Activated CD8-positive, alpha-beta memory T cell treated with anti-CD3 and anti-CD28 coated beads, Interleukin-2, amount 10 ng/mL, durations not matched to agents 7 days and 5 days (primary cell): ENCODE results near the gene B4GALT3. TPM values are rescaled to one million over a fixed set of nuclear protein-coding genes. Genes with fewer than 3 reads are reported as not detected.

Source experiments
- ATAC-seq: fragments of 150-1000 bp; cut with Tn5 transposase; one replicate; pipeline ENCODE4 v1.10.0; 2021; ENCODE audit warnings: moderate library complexity
- CTCF ChIA-PET: fragments of 350-600 bp; sonication (Branson Sonifier 250); formaldehyde crosslinking; loops from one replicate; lab custom pipeline; 2021; ENCODE audit warnings: antibody characterized with exemption; lab: Charles Lee
- DNase-seq: peaks from one replicate; pipeline ENCODE4 v3.0.0-alpha.2; 2020
- H3K27ac Mint-ChIP-seq: one replicate; pipeline ENCODE4 v1.8.0; 2021; ENCODE audit warnings: mild to moderate bottlenecking, mixed read lengths
- H3K27me3 Mint-ChIP-seq: one replicate; pipeline ENCODE4 v1.8.0; 2021; ENCODE audit warnings: mixed read lengths
- H3K36me3 Mint-ChIP-seq: one replicate; pipeline ENCODE4 v1.8.0; 2021; ENCODE audit warnings: mild to moderate bottlenecking, mixed read lengths
- H3K4me1 Mint-ChIP-seq: one replicate; pipeline ENCODE4 v1.8.0; 2021; ENCODE audit warnings: mixed read lengths
- H3K4me3 Mint-ChIP-seq: one replicate; pipeline ENCODE4 v1.8.0; 2021; ENCODE audit warnings: mild to moderate bottlenecking, moderate library complexity, mixed read lengths
- H3K9me3 Mint-ChIP-seq: one replicate; pipeline ENCODE4 v1.8.0; 2022; ENCODE audit warnings: low read depth, mixed read lengths
- total RNA-seq, 2 experiments: library from RNA; stranded (reverse); gene quantifications; one replicate each; pipeline ENCODE4 v1.2.3, GENCODE V29; 2021

B4GALT3 gene
- total RNA-seq, 2 experiments from 2014 or later = 47.0 to 53.5 TPM

GRCh38 chr1:161175771-161176453 lies 1.4 kb downstream of the B4GALT3 start:
- H3K27me3 Mint-ChIP-seq = no peaks in the 10 kb centered on the region
- no peak for DNase-seq
- ATAC-seq = no peak
- H3K4me3 Mint-ChIP-seq = peak overlapping the region; percentile 99
- CTCF ChIA-PET = interaction anchor here (1.2 to 3.7 kb wide), 3 partner anchors 10 to 137 kb away, joined by 5 to 34 read pairs (median 12); partner anchors contain the start of gene PPOX
- H3K4me1 Mint-ChIP-seq = peaks cover 48% of the 10 kb centered on the region
- no peaks in the 10 kb centered on the region for H3K9me3 Mint-ChIP-seq
- H3K36me3 Mint-ChIP-seq = peaks cover 38% of the 10 kb centered on the region
- H3K27ac Mint-ChIP-seq = peak overlapping the region; percentile 99

DNA sequence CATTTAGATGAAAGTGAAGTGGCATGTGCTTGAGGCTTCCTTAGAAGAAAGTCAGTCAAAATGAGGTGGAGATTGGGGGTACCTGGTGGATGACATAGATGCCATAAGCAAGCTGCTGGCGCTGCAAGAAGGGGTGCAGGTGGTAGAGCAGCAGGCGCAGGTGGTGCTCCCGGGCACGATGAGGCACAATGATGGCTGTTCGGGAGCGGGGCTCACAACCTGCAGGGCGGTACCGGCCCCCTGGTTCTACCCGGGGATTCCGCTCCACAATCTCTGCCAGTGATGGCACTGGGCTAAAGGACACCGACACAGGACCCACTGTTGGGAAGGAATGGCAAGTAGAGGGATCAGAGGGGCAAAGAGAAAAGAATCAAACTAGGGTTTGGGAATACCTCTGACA lies 2.4 kb downstream of the B4GALT3 start:
- Mint-ChIP-seq H3K27me3 (no peaks in the 10 kb centered on the region), H3K27ac (no peak overlapping the region), H3K4me1 (peaks cover 40% of the 10 kb centered on the region), H3K4me3 (no peak overlapping the region), H3K9me3 (no peaks in the 10 kb centered on the region), H3K36me3 (peaks cover 40% of the 10 kb centered on the region)
- DNase-seq = no peak
- no peak for ATAC-seq
- CTCF ChIA-PET = interaction anchor here (1.2 to 3.7 kb wide), 2 partner anchors 9 to 136 kb away, joined by 5 to 34 read pairs; partner anchors contain the start of gene PPOX

DNA sequence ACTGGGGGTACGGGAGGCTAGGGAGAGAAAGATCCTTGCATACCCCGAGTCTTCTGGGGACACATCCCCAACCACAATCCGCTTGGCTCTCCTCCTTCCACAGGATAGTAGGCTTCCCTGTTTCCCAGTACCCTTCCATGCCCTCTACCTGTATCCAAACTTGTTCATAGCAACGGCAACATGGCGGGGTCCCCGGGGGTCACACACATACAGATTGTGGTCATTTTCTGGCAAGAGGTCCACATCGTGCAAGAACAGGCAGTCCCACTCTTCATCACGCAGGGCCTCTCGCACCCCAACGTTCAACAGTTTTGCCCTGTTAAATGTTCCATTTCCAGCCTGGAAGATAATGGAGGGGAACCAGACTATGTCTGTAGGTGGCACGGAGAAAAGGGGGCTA lies 3.6 kb downstream of the B4GALT3 start:
- H3K27ac Mint-ChIP-seq = no peak overlapping the region
- peaks cover 40% of the 10 kb centered on the region for H3K36me3 Mint-ChIP-seq
- CTCF ChIA-PET = no interaction called here
- H3K4me3 Mint-ChIP-seq = no peak overlapping the region
- no peaks in the 10 kb centered on the region for H3K27me3 Mint-ChIP-seq
- H3K4me1 Mint-ChIP-seq = peaks cover 39% of the 10 kb centered on the region
- H3K9me3 Mint-ChIP-seq = no peaks in the 10 kb centered on the region
- DNase-seq = no peak
- no peak for ATAC-seq

- CTCF ChIA-PET = interaction anchor here (0.6 kb wide), 1 partner anchor 15 kb away, joined by 3 read pairs; no protein-coding TSS in a partner anchor
- H3K4me1 Mint-ChIP-seq = peaks cover 39% of the 10 kb centered on the region
- DNase-seq (no peak), ATAC-seq (no peak)
- H3K9me3 Mint-ChIP-seq = no peaks in the 10 kb centered on the region
- peaks cover 40% of the 10 kb centered on the region for H3K36me3 Mint-ChIP-seq
- no peaks in the 10 kb centered on the region for H3K27me3 Mint-ChIP-seq
- H3K27ac Mint-ChIP-seq = peak overlapping the region; percentile 12
- no peak overlapping the region for H3K4me3 Mint-ChIP-seq
Observed at GRCh38 chr1:161172776-161173376, 4.4 kb downstream of the B4GALT3 start.

- Mint-ChIP-seq H3K27ac (no peak overlapping the region), H3K9me3 (no peaks in the 10 kb centered on the region), H3K4me1 (peaks cover 38% of the 10 kb centered on the region), H3K4me3 (no peak overlapping the region), H3K27me3 (no peaks in the 10 kb centered on the region), H3K36me3 (peaks cover 40% of the 10 kb centered on the region)
- ATAC-seq (no peak), DNase-seq (no peak)
- CTCF ChIA-PET = interaction anchor here (0.6 to 1.1 kb wide), 2 partner anchors 16 to 53 kb away, joined by 3 to 4 read pairs; partner anchors contain the start of gene TOMM40L
Observed at GRCh38 chr1:161172349-161172748, 5.0 kb downstream of the B4GALT3 start.

- no peak for ATAC-seq
- Mint-ChIP-seq H3K4me3 (no peak overlapping the region), H3K27me3 (no peaks in the 10 kb centered on the region), H3K36me3 (peaks cover 38% of the 10 kb centered on the region), H3K27ac (no peak overlapping the region), H3K9me3 (no peaks in the 10 kb centered on the region), H3K4me1 (peaks cover 42% of the 10 kb centered on the region)
- CTCF ChIA-PET = interaction anchor here (1.1 to 2.3 kb wide), 2 partner anchors 10 to 54 kb away, joined by 4 to 7 read pairs; partner anchors contain the start of gene TOMM40L
- DNase-seq = no peak
Observed at GRCh38 chr1:161171696-161172095, 5.6 kb downstream of the B4GALT3 start.

DNA sequence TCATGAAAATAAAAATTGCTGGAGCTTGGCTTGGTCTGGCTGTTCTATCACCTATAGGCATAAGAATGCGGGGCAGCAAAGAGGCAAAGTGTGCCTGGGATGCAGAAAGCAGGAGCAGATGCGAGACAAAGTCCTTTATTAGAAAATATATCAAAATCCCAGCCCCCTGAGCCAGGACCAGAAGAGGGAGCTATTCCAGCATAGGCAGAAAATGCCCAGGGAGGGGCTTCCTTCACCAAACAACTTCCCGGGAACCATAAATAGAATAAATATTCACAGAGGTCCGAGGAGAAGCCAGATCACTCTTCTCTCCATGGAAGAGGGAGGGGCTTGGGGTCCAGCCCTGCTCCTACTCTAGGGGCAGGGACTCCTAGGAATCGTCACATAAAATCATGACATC lies 6.1 kb downstream of the B4GALT3 start:
- CTCF ChIA-PET = interaction anchor here (1.1 to 2.3 kb wide), 2 partner anchors 10 to 54 kb away, joined by 4 to 7 read pairs; partner anchors contain the start of gene TOMM40L
- ATAC-seq = no peak
- DNase-seq = no peak
- no peak overlapping the region for H3K27ac Mint-ChIP-seq
- H3K9me3 Mint-ChIP-seq = no peaks in the 10 kb centered on the region
- H3K4me3 Mint-ChIP-seq = no peak overlapping the region
- peaks cover 38% of the 10 kb centered on the region for H3K36me3 Mint-ChIP-seq
- peaks cover 39% of the 10 kb centered on the region for H3K4me1 Mint-ChIP-seq
- no peaks in the 10 kb centered on the region for H3K27me3 Mint-ChIP-seq

DNA sequence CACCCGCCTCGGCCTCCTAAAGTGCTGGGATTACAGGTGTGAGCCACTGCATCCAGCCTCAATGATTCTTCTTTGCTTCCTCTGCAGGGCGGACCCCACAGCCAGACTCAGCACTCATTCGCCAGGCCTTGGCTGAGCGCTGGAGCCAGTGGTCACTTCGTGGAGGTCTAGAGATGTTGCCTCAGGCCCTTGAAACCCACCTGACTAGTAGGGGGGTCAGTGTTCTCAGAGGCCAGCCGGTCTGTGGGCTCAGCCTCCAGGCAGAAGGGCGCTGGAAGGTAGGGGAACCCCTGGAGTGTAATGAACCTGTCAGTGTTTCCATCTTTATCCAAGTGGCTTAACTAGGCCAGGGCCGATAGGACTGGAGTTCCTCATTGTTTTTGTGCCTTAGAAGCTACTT lies 8.4 kb downstream of the B4GALT3 start:
- DNase-seq (no peak), ATAC-seq (no peak)
- H3K27me3 Mint-ChIP-seq = no peaks in the 10 kb centered on the region
- H3K27ac Mint-ChIP-seq = no peak overlapping the region
- no peaks in the 10 kb centered on the region for H3K9me3 Mint-ChIP-seq
- CTCF ChIA-PET = interaction anchor here (0.9 to 1.3 kb wide), 2 partner anchors 9 to 33 kb away, joined by 3 read pairs; partner anchors contain the start of genes B4GALT3 and NDUFS2
- peaks cover 27% of the 10 kb centered on the region for H3K36me3 Mint-ChIP-seq
- H3K4me3 Mint-ChIP-seq = no peak overlapping the region
- H3K4me1 Mint-ChIP-seq = peaks cover 38% of the 10 kb centered on the region

GRCh38 chr1:161166669-161167548 lies 10.4 kb downstream of the B4GALT3 start:
- H3K4me1 Mint-ChIP-seq = peaks cover 39% of the 10 kb centered on the region
- peaks cover 20% of the 10 kb centered on the region for H3K36me3 Mint-ChIP-seq
- H3K4me3 Mint-ChIP-seq = peak overlapping the region; percentile 83
- H3K27me3 Mint-ChIP-seq = no peaks in the 10 kb centered on the region
- no peaks in the 10 kb centered on the region for H3K9me3 Mint-ChIP-seq
- DNase-seq (peak; percentile 51), ATAC-seq (peak; percentile 1)
- H3K27ac Mint-ChIP-seq = peak overlapping the region; percentile 95
- CTCF ChIA-PET = interaction anchor here (0.7 to 4.7 kb wide), 23 partner anchors 9 to 571 kb away, joined by 3 to 49 read pairs (median 5); partner anchors contain the start of genes APOA2, B4GALT3, DEDD and NDUFS2

DNA sequence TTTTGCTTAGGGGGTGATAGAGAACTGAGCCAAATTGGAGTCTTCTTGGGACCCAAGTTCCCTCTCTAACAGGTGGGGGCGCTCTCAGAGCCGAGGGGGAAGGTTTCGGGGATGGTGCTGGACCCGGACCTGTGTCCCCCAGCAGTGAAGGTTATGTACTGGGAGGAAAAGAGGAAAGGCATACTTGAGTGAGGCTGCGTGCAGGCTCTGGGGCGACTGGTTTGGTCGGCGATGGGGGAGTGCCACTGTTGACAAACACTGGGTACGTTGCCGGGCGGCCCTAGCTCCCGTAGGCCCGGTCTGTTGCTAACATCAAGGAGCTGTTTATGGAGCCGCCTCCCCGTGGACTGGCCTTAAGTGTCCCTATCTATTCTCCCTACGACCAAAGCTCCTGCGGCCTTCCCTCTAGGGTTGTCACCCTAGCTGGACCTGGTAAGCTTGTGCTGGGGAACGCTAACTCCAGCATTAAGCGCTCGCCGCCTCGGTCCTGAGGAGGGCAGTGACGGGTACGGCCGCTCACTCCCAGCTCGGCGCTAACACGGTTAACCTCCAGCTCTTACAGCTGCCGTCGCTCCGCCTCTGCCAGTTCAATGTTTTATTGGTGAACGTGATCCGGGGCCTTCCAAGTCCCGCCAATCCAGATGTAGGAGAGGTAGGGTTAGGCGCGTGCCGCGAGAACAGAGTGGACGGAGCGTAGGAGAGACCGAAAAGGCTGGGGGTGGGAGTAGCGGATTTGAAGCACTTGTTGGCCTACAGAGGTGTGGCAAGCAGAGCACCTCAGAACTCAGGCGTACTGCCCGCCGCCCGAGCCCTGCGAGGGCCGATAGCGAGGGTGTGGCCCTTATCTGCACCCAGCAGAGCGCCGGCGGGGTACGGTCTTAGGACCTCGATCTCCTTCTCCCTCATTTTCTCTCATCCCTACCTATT lies 11.3 kb downstream of the B4GALT3 start, which contains the start of gene PPOX:
Gene PPOX, plus strand, starts transcription at position 685 of the 927 bp plus-strand sequence. CDS start 422 bp downstream, outside the sequence.
- ATAC-seq (peak; percentile 95), DNase-seq (peak; percentile 98)
- Mint-ChIP-seq H3K9me3 (no peaks in the 10 kb centered on the region), H3K4me1 (peaks cover 44% of the 10 kb centered on the region), H3K4me3 (peak within 1 kb of the TSS; percentile 83), H3K27me3 (no peaks in the 10 kb centered on the region), H3K36me3 (peaks cover 17% of the 10 kb centered on the region), H3K27ac (peak within 1 kb of the TSS; percentile 95)
- CTCF ChIA-PET = interaction anchor here (0.5 to 4.7 kb wide), 31 partner anchors 10 to 572 kb away, joined by 3 to 49 read pairs (median 4); partner anchors contain the start of genes APOA2, B4GALT3, DEDD and NDUFS2

- ATAC-seq = no peak
- Mint-ChIP-seq H3K27ac (peak overlapping the region; percentile 95), H3K27me3 (no peaks in the 10 kb centered on the region), H3K9me3 (no peaks in the 10 kb centered on the region), H3K4me1 (peaks cover 52% of the 10 kb centered on the region), H3K4me3 (peak overlapping the region; percentile 83), H3K36me3 (peaks cover 14% of the 10 kb centered on the region)
- DNase-seq = no peak
- CTCF ChIA-PET = interaction anchor here (0.5 to 4.7 kb wide), 29 partner anchors 9 to 226 kb away, joined by 3 to 49 read pairs (median 4); partner anchors contain the start of genes APOA2, B4GALT3, NDUFS2 and NIT1
Observed at GRCh38 chr1:161164901-161165610, 12.3 kb downstream of the B4GALT3 start.
